Smooth muscle cell (in vitro differentiated cells): ENCODE data around the gene FCN1. TPM values are rescaled to one million over a fixed set of nuclear protein-coding genes. Genes with fewer than 3 reads are reported as not detected.

Experiments used
- DNase-seq: peaks from one replicate; lab custom pipeline; 2025; ENCODE audit not compliant: unreplicated experiment; lab: John Stamatoyannopoulos, UW
- H2AFZ ChIP-seq: fragments of 200-600 bp; sonication (generic); 2 replicates; pipeline ENCODE4 v1.6.0; 2016; ENCODE audit warnings: antibody characterized with exemption, low read depth, mild to moderate bottlenecking
- H3F3A ChIP-seq: fragments of 200-600 bp; sonication (generic); 2 replicates; pipeline ENCODE4 v1.6.0; 2017; ENCODE audit warnings: antibody characterized with exemption, low read depth
- H3K27ac ChIP-seq: fragments of 200-600 bp; sonication (generic); 2 replicates; pipeline ENCODE4 v1.5.1; 2016; ENCODE audit warnings: low read depth, mild to moderate bottlenecking
- H3K27me3 ChIP-seq: fragments of 200-600 bp; sonication (generic); 2 replicates; pipeline ENCODE4 v1.6.1; 2016; ENCODE audit warnings: low read depth, mild to moderate bottlenecking
- H3K36me3 ChIP-seq: fragments of 200-600 bp; sonication (generic); 2 replicates; pipeline ENCODE4 v1.5.1; 2016; ENCODE audit warnings: low read depth
- H3K4me1 ChIP-seq: fragments of 200-600 bp; sonication (generic); 2 replicates; pipeline ENCODE4 v1.5.1; 2016; ENCODE audit warnings: low read depth
- H3K4me2 ChIP-seq: fragments of 200-600 bp; sonication (generic); 2 replicates; pipeline ENCODE4 v1.6.0; 2016; ENCODE audit warnings: mild to moderate bottlenecking
- H3K4me3 ChIP-seq: fragments of 200-600 bp; sonication (generic); 2 replicates; pipeline ENCODE4 v1.5.1; 2016; ENCODE audit warnings: mild to moderate bottlenecking
- H3K79me2 ChIP-seq: fragments of 200-600 bp; sonication (generic); 2 replicates; pipeline ENCODE4 v1.6.0; 2016; ENCODE audit warnings: low read depth, mild to moderate bottlenecking
- H3K9ac ChIP-seq: fragments of 200-600 bp; sonication (generic); 2 replicates; pipeline ENCODE4 v1.6.0; 2016; ENCODE audit warnings: low read depth
- H3K9me3 ChIP-seq: fragments of 200-600 bp; sonication (generic); replicated peaks from 2 replicates; pipeline ENCODE4 v1.5.1; 2016; ENCODE audit warnings: low read depth
- H4K20me1 ChIP-seq: fragments of 200-600 bp; sonication (generic); 2 replicates; pipeline ENCODE4 v1.6.0; 2016; ENCODE audit warnings: low read depth
- WGBS: methylation state at CpG from one replicate; pipeline ENCODE4 v1.1.7; 2016; ENCODE audit warnings: low lambda C conversion rate; 5-methylcytosine and 5-hydroxymethylcytosine counted together
- polyA plus RNA-seq: library from polyadenylated mRNA; unstranded; fragments of >200 nt; fragmentation: Nextera tagmentation; extraction: Ambion mirVana; gene quantifications from 2 replicates; pipeline ENCODE4 v1.2.1, GENCODE V29; 2016
- total RNA-seq: library from RNA; depleted of rRNA; stranded (reverse); fragments of >200 nt; gene quantifications from 2 replicates; pipeline ENCODE4 v1.2.3, GENCODE V29; 2014
- TF ChIP-seq, protein P1 (sequence below): fragments of 200-600 bp; sonication (generic); IDR thresholded peaks from 2 replicates; pipeline ENCODE4 v1.5.1; 2017; ENCODE audit warnings: borderline replicate concordance, mild to moderate bottlenecking, antibody characterized with exemption; ENCODE audit not compliant: insufficient read depth, poor library complexity, severe bottlenecking

The FCN1 gene
- total and polyA plus RNA-seq, 2 experiments from 2014 or later = 0.13 TPM; not detected in 1

DNA sequence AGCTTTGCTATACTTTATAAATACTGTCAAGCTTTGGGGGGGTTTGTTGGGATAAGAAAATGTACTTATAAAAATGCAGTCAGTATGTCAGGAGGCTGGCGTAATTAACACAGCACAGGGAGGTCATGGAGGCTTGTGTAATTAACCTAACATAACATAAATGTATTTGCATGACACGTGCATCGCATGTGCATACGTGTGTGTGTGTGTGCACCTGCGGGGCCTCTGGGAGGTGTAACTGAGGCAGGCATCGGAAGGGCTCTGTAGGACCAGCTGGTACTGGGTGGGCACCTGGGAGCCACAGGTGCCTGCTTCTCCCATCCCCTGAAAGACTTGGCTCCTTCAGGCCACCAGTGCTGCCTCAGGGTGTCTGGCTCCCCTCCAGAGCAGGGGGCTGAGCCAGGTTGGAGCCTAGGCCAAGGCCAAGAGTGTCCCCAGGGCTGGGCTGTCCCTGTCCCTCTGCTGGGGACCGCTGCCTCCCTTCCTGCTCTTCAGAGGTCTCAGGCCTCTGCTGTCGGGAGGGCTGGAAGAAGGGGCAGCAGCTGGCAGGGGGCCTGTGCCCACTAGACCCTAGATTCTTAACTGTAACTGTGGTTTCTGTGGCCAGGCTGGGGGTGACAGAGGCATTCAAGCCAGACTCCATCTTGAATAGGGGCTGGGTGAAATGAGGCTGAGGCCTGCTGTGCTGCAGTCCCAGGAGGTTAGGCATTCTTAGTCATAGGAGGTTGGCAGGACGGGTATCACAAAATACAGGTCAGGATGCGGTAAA lies 28.1 kb downstream of the FCN1 start:
- no peak overlapping the region for H3K27ac ChIP-seq
- no peak overlapping the region for H3K4me2 ChIP-seq
- no peaks in the 10 kb centered on the region for H3K79me2 ChIP-seq
- no peaks in the 10 kb centered on the region for H3K36me3 ChIP-seq
- H3K4me3 ChIP-seq = no peak overlapping the region
- no peak overlapping the region for H3K9ac ChIP-seq
- H2AFZ ChIP-seq = no peak overlapping the region
- TF ChIP-seq, protein P1, sequence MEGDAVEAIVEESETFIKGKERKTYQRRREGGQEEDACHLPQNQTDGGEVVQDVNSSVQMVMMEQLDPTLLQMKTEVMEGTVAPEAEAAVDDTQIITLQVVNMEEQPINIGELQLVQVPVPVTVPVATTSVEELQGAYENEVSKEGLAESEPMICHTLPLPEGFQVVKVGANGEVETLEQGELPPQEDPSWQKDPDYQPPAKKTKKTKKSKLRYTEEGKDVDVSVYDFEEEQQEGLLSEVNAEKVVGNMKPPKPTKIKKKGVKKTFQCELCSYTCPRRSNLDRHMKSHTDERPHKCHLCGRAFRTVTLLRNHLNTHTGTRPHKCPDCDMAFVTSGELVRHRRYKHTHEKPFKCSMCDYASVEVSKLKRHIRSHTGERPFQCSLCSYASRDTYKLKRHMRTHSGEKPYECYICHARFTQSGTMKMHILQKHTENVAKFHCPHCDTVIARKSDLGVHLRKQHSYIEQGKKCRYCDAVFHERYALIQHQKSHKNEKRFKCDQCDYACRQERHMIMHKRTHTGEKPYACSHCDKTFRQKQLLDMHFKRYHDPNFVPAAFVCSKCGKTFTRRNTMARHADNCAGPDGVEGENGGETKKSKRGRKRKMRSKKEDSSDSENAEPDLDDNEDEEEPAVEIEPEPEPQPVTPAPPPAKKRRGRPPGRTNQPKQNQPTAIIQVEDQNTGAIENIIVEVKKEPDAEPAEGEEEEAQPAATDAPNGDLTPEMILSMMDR = no peak
- no peaks in the 10 kb centered on the region for H3K27me3 ChIP-seq
- H3K4me1 ChIP-seq = no peaks in the 10 kb centered on the region
- H4K20me1 ChIP-seq = no peaks in the 10 kb centered on the region
- WGBS = 96% methylated on average over 10 of the region's 10 CpGs
- no peaks in the 10 kb centered on the region for H3F3A ChIP-seq
- no peaks in the 10 kb centered on the region for H3K9me3 ChIP-seq
- DNase-seq = no peak

DNA sequence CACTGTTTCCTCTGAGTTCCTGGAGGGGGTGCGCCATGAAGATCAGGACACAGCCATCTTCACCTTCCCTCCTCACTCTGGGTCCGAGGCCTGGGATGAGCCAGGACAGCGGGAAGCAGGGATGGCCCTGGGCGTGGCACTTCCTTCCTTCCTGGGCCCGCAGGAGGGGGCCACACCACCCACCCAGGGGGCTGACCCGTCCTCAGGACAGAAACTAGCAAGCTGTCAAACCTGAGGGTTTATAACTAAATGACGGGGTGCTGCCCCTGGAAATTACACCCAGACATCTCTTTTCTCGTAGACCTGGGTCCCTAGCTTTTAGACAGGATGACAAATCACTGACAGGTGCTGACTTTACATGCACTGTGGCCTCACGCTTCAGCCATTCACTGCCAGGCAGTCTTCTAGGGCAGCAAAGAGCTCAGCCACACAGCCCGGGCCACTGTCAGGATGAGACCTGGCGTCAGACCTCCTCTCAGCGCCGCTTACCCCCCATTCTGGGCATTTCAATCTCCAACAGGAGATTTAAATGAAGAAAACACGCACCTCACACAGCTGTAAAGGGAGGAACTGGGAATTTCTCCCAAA lies 29.0 kb downstream of the FCN1 start:
- Histone ChIP-seq H4K20me1 (no peaks in the 10 kb centered on the region), H3K27me3 (no peaks in the 10 kb centered on the region), H3K36me3 (no peaks in the 10 kb centered on the region), H3K9ac (no peak overlapping the region), H2AFZ (no peak overlapping the region), H3K4me1 (no peaks in the 10 kb centered on the region), H3K4me3 (no peak overlapping the region), H3K27ac (no peak overlapping the region), H3F3A (no peaks in the 10 kb centered on the region), H3K4me2 (no peak overlapping the region), H3K79me2 (no peaks in the 10 kb centered on the region), H3K9me3 (no peaks in the 10 kb centered on the region)
- no peak for DNase-seq
- TF ChIP-seq, protein P1 = no peak
- 90% methylated on average over 14 of the region's 14 CpGs for WGBS

DNA sequence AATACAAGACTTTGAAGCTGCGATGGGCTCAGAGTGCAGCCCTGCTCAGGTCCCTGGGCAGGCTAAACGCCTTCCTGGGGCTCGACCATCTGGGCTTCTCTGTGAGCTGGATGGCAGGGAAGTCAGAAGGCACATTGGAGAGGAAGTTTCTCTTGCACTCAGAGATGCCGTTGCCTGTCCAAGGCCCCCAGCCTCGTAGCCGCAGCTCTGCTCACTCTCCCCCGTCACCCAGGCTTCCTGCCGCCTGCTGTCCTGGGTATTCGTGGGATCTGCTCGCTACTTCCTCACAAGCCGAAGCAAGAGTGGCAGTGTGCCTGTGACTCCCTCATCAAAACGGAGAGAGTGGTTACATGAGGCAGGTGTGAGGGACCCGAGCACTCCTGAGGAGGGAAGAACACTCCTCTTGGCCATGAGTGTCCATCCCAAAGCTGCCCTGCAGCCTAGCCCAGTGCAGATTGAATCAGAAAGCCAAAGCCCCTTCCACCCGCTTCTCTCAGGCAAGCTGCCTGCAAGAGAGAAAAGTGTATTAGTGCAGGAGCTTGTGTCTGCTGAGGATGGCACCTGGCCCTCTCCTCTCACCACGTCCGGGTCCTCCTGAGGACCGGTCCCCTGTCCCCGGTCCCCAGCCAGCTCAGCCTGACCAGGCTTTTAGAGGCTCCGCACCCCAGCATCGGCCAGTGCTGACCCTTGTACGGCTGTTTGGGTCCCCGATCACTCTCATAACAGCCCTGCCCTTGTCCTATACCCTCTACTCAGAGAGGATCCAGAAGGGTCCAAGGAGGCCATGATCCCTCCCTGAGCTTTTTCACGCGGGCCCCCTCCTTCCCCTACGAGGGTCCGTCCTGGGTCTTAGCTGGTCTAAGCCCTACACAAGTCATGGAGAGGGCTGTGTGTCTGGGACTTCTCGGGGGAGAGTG lies 29.8 kb downstream of the FCN1 start:
- Histone ChIP-seq H3K9ac (no peak overlapping the region), H3K27ac (no peak overlapping the region), H3K4me1 (no peaks in the 10 kb centered on the region), H3K4me3 (no peak overlapping the region), H3K79me2 (no peaks in the 10 kb centered on the region), H3K9me3 (no peaks in the 10 kb centered on the region), H3F3A (no peaks in the 10 kb centered on the region), H3K36me3 (no peaks in the 10 kb centered on the region), H4K20me1 (no peaks in the 10 kb centered on the region), H2AFZ (no peak overlapping the region), H3K27me3 (no peaks in the 10 kb centered on the region), H3K4me2 (no peak overlapping the region)
- TF ChIP-seq, protein P1 = no peak
- WGBS = 91% methylated on average over 27 of the region's 27 CpGs
- no peak for DNase-seq
